Neural cell (in vitro differentiated cells): Measurements from ENCODE around the gene KIF4A. TPM values are rescaled to one million over a fixed set of nuclear protein-coding genes. Genes with fewer than 3 reads are reported as not detected.
A peak's percentile ranks its signal among the peaks of the same experiment; 100 is the strongest.

Experiments used
- H2AFZ ChIP-seq: fragments of 200-600, 300-800 bp; sonication (generic), shearing (Covaris generic); 2 replicates; pipeline ENCODE4 v1.6.0; 2014; ENCODE audit warnings: low read depth, mild to moderate bottlenecking, antibody characterized with exemption, low read length, moderate library complexity
- H3F3A ChIP-seq: fragments of 200-600 bp; shearing (Covaris generic); 2 replicates; pipeline ENCODE4 v1.6.1; 2016; ENCODE audit warnings: mild to moderate bottlenecking, moderate library complexity, mixed read lengths, antibody characterized with exemption, low read length; ENCODE audit not compliant: insufficient read depth, poor library complexity, severe bottlenecking
- H3K27ac ChIP-seq: fragments of 200-600, 300-800 bp; sonication (generic), shearing (Covaris generic); 2 replicates; pipeline ENCODE4 v1.5.1; 2014; ENCODE audit warnings: mild to moderate bottlenecking, low read length, moderate library complexity
- H3K27me3 ChIP-seq: fragments of 300-800, 200-600 bp; sonication (generic), shearing (Covaris generic); 2 replicates; pipeline ENCODE4 v1.6.0; 2014; ENCODE audit warnings: mild to moderate bottlenecking, low read depth, low read length, moderate library complexity; ENCODE audit not compliant: insufficient read depth
- H3K36me3 ChIP-seq: fragments of 300-800, 200-600 bp; sonication (generic), shearing (Covaris generic); 2 replicates; pipeline ENCODE4 v1.5.1; 2014; ENCODE audit warnings: mild to moderate bottlenecking, antibody characterized with exemption, low read length, moderate library complexity; ENCODE audit not compliant: insufficient read depth
- H3K4me2 ChIP-seq: fragments of 300-800, 200-600 bp; sonication (generic), shearing (Covaris generic); 2 replicates; pipeline ENCODE4 v1.6.0; 2014; ENCODE audit warnings: mild to moderate bottlenecking, low read length
- H3K4me3 ChIP-seq: fragments of 300-800, 200-600 bp; sonication (generic), shearing (Covaris generic); 2 replicates; pipeline ENCODE4 v1.5.1; 2014; ENCODE audit warnings: mild to moderate bottlenecking, low read length, moderate library complexity
- H3K79me2 ChIP-seq: fragments of 200-600 bp; shearing (Covaris generic); replicated peaks from 2 replicates; pipeline ENCODE4 v1.6.0; 2014; ENCODE audit warnings: mild to moderate bottlenecking, low read length, moderate library complexity; ENCODE audit not compliant: insufficient read depth
- H3K9ac ChIP-seq: fragments of 300-800, 200-600 bp; sonication (generic), shearing (Covaris generic); 2 replicates; pipeline ENCODE4 v1.6.1; 2016; ENCODE audit warnings: mild to moderate bottlenecking, low read length, mixed read lengths
- H3K9me2 ChIP-seq: fragments of 200-600 bp; shearing (Covaris generic); 2 replicates; pipeline ENCODE4 v1.6.1; 2016; ENCODE audit warnings: mild to moderate bottlenecking, low read length, mixed read lengths; ENCODE audit not compliant: insufficient read depth
- H3K9me3 ChIP-seq: fragments of 200-600, 300-800 bp; sonication (generic), shearing (Covaris generic); 2 replicates; pipeline ENCODE4 v1.6.1; 2016; ENCODE audit warnings: mild to moderate bottlenecking, mixed run types, low read length, moderate library complexity, mixed read lengths
- H4K20me1 ChIP-seq: fragments of 200-600 bp; shearing (Covaris generic); 2 replicates; pipeline ENCODE4 v1.6.1; 2016; ENCODE audit warnings: mild to moderate bottlenecking, mixed run types; ENCODE audit not compliant: insufficient read depth
- CTCF ChIP-seq: fragments of 450-650 bp; IDR thresholded peaks from 2 replicates; pipeline ENCODE4 v1.5.1; 2014; ENCODE audit warnings: antibody characterized with exemption, mild to moderate bottlenecking, moderate library complexity; ENCODE audit not compliant: poor library complexity, severe bottlenecking
- EP300 ChIP-seq: fragments of 450-650 bp; conservative IDR thresholded peaks from 2 replicates; pipeline ENCODE4 v1.6.1; 2014; ENCODE audit warnings: antibody characterized with exemption, mild to moderate bottlenecking, moderate library complexity; ENCODE audit not compliant: poor library complexity, severe bottlenecking
- EZH2 ChIP-seq: fragments of 200-600, 300-800 bp; shearing (Covaris generic), sonication (generic); IDR thresholded peaks from 2 replicates; pipeline ENCODE4 v1.6.1; 2014; ENCODE audit warnings: antibody characterized with exemption, low read length, borderline replicate concordance, mild to moderate bottlenecking; ENCODE audit not compliant: insufficient read depth, poor library complexity, severe bottlenecking
- MXI1 ChIP-seq: fragments of 450-650 bp; conservative IDR thresholded peaks from 2 replicates; pipeline ENCODE4 v1.6.1; 2014; ENCODE audit warnings: antibody characterized with exemption, mild to moderate bottlenecking; ENCODE audit not compliant: poor library complexity, severe bottlenecking
- POLR2AphosphoS5 ChIP-seq: IDR thresholded peaks from 2 replicates; pipeline ENCODE4 v1.6.1; 2012
- RAD21 ChIP-seq: fragments of 450-650 bp; conservative IDR thresholded peaks from 2 replicates; pipeline ENCODE4 v1.6.1; 2014; ENCODE audit warnings: antibody characterized with exemption, mild to moderate bottlenecking, moderate library complexity
- REST ChIP-seq: IDR thresholded peaks from 2 replicates; pipeline ENCODE4 v1.6.1; 2012; ENCODE audit warnings: borderline replicate concordance
- SMC3 ChIP-seq: fragments of 450-650 bp; conservative IDR thresholded peaks from 2 replicates; pipeline ENCODE4 v1.6.1; 2014; ENCODE audit warnings: antibody characterized with exemption, mild to moderate bottlenecking, moderate library complexity; ENCODE audit not compliant: poor library complexity
- TAF1 ChIP-seq: IDR thresholded peaks from 2 replicates; pipeline ENCODE4 v1.6.1; 2012; ENCODE audit warnings: low read depth
- polyA plus RNA-seq: library from polyadenylated mRNA; depleted of rRNA; stranded (reverse); fragments of >200 nt; gene quantifications from 2 replicates; pipeline ENCODE4 v1.2.3, GENCODE V29; 2014

The KIF4A gene
- polyA plus RNA-seq, 1 donor from 2014 or later, result 1.1 TPM

- Histone ChIP-seq H4K20me1 (no peaks in the 10 kb centered on the region), H3K9me3 (no peaks in the 10 kb centered on the region)
Observed at GRCh38 chrX:70442224-70442623, 152.3 kb downstream of the KIF4A start.

GRCh38 chrX:70444326-70444945 is 154.5 kb downstream of the KIF4A start, which contains the start of gene DLG3:
TSS of gene DLG3 (plus strand) at chrX:70444835. CDS start at chrX:70445202, 367 bp downstream.
- H3K79me2 ChIP-seq, result peaks cover 16% of the 10 kb centered on the region
- H3K9me2 ChIP-seq, result no peaks in the 10 kb centered on the region
- peak within 1 kb of the TSS; percentile 69 for H3K27ac ChIP-seq
- peak within 1 kb of the TSS; percentile 6 for H3K4me2 ChIP-seq
- H3K9me3 ChIP-seq, result no peaks in the 10 kb centered on the region
- H3K36me3 ChIP-seq, result no peaks in the 10 kb centered on the region
- H3K4me3 ChIP-seq, result peak within 1 kb of the TSS; percentile 85
- H3K9ac ChIP-seq, result peak within 1 kb of the TSS; percentile 80
- H4K20me1 ChIP-seq, result no peaks in the 10 kb centered on the region
- H3F3A ChIP-seq, result no peaks in the 10 kb centered on the region
- H2AFZ ChIP-seq, result no peak within 1 kb of the TSS
- TF ChIP-seq REST (peak; percentile 44), SMC3 (no peak), POLR2AphosphoS5 (peak; percentile 85), TAF1 (peak; percentile 70), MXI1 (no peak)
- H3K27me3 ChIP-seq, result no peaks in the 10 kb centered on the region

More at GRCh38 chrX:70442224-70442623, 152.3 kb downstream of the KIF4A start:
- TF ChIP-seq EP300 (no peak), TAF1 (no peak), MXI1 (no peak), SMC3 (no peak), RAD21 (no peak), POLR2AphosphoS5 (no peak), EZH2 (no peak), CTCF (no peak), REST (no peak)
- Histone ChIP-seq H3K4me3 (no peak overlapping the region), H3K79me2 (peaks cover 16% of the 10 kb centered on the region), H2AFZ (no peak overlapping the region), H3K9ac (no peak overlapping the region), H3K9me2 (no peaks in the 10 kb centered on the region), H3K4me2 (no peak overlapping the region), H3F3A (no peaks in the 10 kb centered on the region), H3K27ac (no peak overlapping the region), H3K27me3 (no peaks in the 10 kb centered on the region), H3K36me3 (no peaks in the 10 kb centered on the region)
